HAP-1 (cell line): ENCODE data around the gene GREB1L.

ENCODE experiments used
- DNase-seq, 2 experiments: peaks; one replicate each; pipeline ENCODE4 v3.0.0-alpha.2; 2016 to 2020; ENCODE audit warnings: low spot score in 2 of 2
- H3K27me3 ChIP-seq: fragments of 250-450 bp; sonication (Bioruptor Pico); 2 replicates; pipeline ENCODE4 v1.5.1; 2020; ENCODE audit warnings: low read depth, mild to moderate bottlenecking, moderate library complexity
- H3K36me3 ChIP-seq: fragments of 250-450 bp; sonication (Bioruptor Pico); replicated peaks from 2 replicates; pipeline ENCODE4 v1.5.1; 2020; ENCODE audit warnings: mild to moderate bottlenecking
- H3K4me1 ChIP-seq: fragments of 250-450 bp; sonication (Bioruptor Pico); 2 replicates; pipeline ENCODE4 v1.5.1; 2020; ENCODE audit warnings: mild to moderate bottlenecking
- H3K4me3 ChIP-seq: fragments of 250-450 bp; sonication (Bioruptor Pico); 2 replicates; pipeline ENCODE4 v1.5.1; 2020; ENCODE audit warnings: mild to moderate bottlenecking, moderate library complexity
- H3K9me3 ChIP-seq: fragments of 250-450 bp; sonication (Bioruptor Pico); 2 replicates; pipeline ENCODE4 v1.5.1; 2020; ENCODE audit warnings: mild to moderate bottlenecking, moderate library complexity
- in situ Hi-C: fragments of 300-500 bp; cut with MboI; formaldehyde crosslinking; loops from 3 replicates; pipeline ENCODE4 v1.14.3; 2020; ENCODE audit warnings: low sequenced_read_pairs, inconsistent platforms, mixed read lengths

Gene GREB1L

DNA sequence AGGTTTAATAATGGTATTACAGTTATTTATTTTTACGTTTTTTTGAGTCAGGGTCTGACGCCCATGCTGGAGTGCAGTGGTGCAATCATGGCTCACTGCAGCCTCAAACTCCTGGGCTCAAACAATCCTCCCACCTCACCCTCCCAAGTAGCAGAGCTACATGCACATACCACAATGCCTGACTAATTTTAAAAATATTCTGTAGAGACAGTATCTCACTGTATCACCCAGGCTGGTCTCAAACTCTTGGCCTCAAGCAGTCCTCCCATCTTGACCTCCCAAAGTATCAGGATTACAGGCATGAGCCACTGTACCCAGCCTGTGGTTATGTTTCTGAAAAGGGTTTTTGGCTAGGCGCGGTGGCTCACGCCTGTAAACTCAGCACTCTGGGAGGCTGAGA lies 237.7 kb downstream of the GREB1L start:
- no peak for DNase-seq
- Histone ChIP-seq H3K4me1 (peaks cover 12% of the 10 kb centered on the region), H3K27me3 (no peaks in the 10 kb centered on the region), H3K4me3 (no peak overlapping the region), H3K9me3 (no peaks in the 10 kb centered on the region), H3K36me3 (no peaks in the 10 kb centered on the region; the same call in 1 of the 2 replicates)
- in situ Hi-C loops: no loop called here

DNA sequence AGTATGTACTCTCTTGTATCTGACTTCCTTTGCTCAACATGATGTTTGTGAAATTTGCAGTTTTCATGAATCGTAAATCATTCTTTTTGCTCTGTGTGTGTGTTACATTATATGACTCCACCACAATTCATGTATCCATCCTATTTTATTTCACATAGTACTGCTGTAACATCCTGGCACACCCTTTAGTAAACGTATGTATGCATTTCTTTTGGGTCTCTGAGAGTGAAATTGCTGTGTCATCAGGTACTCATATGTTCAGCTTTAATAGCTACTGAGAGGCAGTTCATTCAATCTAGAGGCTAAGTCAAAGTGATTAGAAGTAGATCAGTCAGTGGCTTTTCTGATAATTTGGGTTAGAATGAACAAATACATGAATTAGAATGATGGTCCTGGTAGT lies 239.7 kb downstream of the GREB1L start:
- H3K4me3 ChIP-seq: no peak overlapping the region
- H3K27me3 ChIP-seq: no peaks in the 10 kb centered on the region
- peaks cover 13% of the 10 kb centered on the region for H3K4me1 ChIP-seq
- H3K36me3 ChIP-seq: no peaks in the 10 kb centered on the region; the same call in 1 of the 2 replicates
- no peaks in the 10 kb centered on the region for H3K9me3 ChIP-seq
- DNase-seq: no peak
- in situ Hi-C loops: no loop called here

DNA sequence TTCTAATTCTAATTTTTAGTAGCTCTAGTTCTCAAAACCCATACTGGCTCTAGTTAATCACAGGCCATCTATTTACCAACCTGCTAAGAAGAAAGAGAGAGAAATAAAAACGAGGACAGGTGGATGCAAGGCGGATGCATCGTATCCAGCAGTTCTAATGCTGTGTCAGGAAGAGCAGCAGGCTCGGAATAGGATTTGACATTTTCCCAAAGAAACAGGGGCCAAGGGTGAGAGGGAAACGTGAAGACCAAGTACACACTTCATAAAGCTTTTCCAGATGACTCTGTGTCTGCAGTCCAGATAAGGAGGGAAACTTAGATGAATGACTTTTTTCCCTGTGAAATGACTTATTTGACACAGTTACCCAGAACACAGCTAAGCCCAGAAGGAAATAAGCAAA lies 241.0 kb downstream of the GREB1L start:
- Histone ChIP-seq H3K9me3 (no peaks in the 10 kb centered on the region), H3K4me1 (peaks cover 13% of the 10 kb centered on the region), H3K4me3 (no peak overlapping the region), H3K27me3 (no peaks in the 10 kb centered on the region), H3K36me3 (no peaks in the 10 kb centered on the region; the same call in 1 of the 2 replicates)
- DNase-seq: no peak
- in situ Hi-C loops: no loop called here

DNA sequence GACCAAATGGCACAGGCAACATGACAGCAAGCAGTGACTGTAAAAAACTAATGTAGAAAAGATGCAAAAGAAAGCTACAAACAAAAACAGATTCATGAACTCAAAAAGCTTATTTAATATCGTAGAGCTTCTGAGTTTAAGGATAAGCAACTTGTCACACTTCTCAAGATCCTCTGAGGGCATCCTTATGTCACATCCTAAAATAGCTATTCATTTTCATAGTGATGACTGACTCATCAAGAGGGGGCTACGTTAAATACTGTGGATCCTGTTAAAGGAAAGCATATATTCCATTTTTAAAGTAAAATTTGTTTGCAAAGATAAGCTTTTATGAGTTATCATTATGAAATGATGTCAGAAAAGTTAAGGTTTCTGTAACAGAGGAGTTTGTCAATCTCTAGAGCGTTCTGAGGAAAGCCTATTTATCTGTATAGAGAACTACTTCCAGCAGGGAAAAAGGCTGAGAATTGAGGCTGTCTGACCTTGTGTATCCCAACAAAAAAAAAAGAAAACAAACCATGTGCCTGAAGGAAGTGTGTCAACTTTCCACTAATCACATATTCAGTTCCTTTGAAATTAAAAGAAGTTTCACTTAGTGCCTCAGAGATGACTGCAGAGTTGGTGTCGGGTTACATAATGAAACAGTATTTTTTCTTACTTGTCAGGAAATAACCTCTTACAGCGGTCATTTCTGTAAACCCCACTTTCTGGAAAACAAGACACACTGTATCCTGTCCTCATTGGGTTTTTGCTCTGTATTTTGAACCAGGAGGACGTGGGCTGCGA lies 243.0 kb downstream of the GREB1L start:
- H3K4me3 ChIP-seq: no peak overlapping the region
- no peaks in the 10 kb centered on the region; the same call in 1 of the 2 replicates for H3K36me3 ChIP-seq
- no peaks in the 10 kb centered on the region for H3K27me3 ChIP-seq
- H3K4me1 ChIP-seq: peaks cover 13% of the 10 kb centered on the region
- peak in 1 of 2 experiments; percentile 33 for DNase-seq
- in situ Hi-C loops: no loop called here
- H3K9me3 ChIP-seq: no peaks in the 10 kb centered on the region

- DNase-seq: no peak
- H3K4me3 ChIP-seq: no peak overlapping the region
- no peaks in the 10 kb centered on the region for H3K9me3 ChIP-seq
- in situ Hi-C loops: no loop called here
- peaks cover 13% of the 10 kb centered on the region for H3K4me1 ChIP-seq
- H3K36me3 ChIP-seq: no peaks in the 10 kb centered on the region; the same call in 1 of the 2 replicates
- no peaks in the 10 kb centered on the region for H3K27me3 ChIP-seq
These were observed 244.9 kb downstream of the GREB1L start for GRCh38 chr18:21486905-21487437.

- Histone ChIP-seq H3K9me3 (no peaks in the 10 kb centered on the region), H3K4me3 (no peak overlapping the region), H3K27me3 (no peaks in the 10 kb centered on the region), H3K4me1 (peaks cover 11% of the 10 kb centered on the region), H3K36me3 (no peaks in the 10 kb centered on the region)
- DNase-seq: peak; percentile 35 to 70
- in situ Hi-C loops: no loop called here
These were observed 247.2 kb downstream of the GREB1L start for GRCh38 chr18:21489119-21489750.

GRCh38 chr18:21489919-21490495 lies 248.0 kb downstream of the GREB1L start:
- Histone ChIP-seq H3K4me1 (peaks cover 4% of the 10 kb centered on the region), H3K27me3 (no peaks in the 10 kb centered on the region), H3K9me3 (no peaks in the 10 kb centered on the region), H3K36me3 (no peaks in the 10 kb centered on the region), H3K4me3 (no peak overlapping the region)
- in situ Hi-C loops: no loop called here
- DNase-seq: no peak

- Histone ChIP-seq H3K4me1 (no peaks in the 10 kb centered on the region), H3K27me3 (no peaks in the 10 kb centered on the region), H3K9me3 (no peaks in the 10 kb centered on the region), H3K36me3 (no peaks in the 10 kb centered on the region), H3K4me3 (no peak overlapping the region)
- in situ Hi-C loops: no loop called here
- DNase-seq: no peak
These were observed 248.7 kb downstream of the GREB1L start for GRCh38 chr18:21490748-21491147.

DNA sequence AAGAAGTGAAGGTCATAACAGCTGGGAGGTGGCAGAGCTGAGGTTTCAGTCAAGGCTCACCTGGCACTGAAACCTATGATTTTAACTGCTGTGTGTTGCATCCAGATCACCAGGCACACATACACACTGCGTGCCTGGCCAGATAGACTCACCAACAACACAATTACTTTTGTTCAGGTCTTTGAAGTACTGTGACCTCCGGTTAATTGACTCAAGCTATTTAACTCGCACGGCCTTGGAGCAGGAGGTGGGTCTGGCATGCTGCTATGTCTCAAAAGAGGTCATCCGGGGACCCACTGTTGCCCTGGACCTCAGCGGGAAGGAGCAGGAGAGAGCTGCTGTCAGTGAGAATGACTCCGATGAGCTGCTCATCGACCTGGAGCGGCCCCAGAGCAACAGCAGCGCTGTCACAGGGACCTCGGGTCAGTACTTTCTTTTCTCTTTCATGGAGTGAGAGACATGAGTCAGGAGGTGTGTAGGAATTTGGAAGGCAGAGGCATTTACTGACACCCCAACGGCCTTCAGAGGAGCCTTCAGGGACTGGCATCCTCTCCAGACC lies 254.3 kb downstream of the GREB1L start:
- in situ Hi-C loops: no loop called here
- no peaks in the 10 kb centered on the region for H3K4me1 ChIP-seq
- H3K27me3 ChIP-seq: no peaks in the 10 kb centered on the region
- no peak for DNase-seq
- H3K9me3 ChIP-seq: no peaks in the 10 kb centered on the region
- H3K4me3 ChIP-seq: no peak overlapping the region
- peaks cover 3% of the 10 kb centered on the region; the same call in 1 of the 2 replicates for H3K36me3 ChIP-seq

DNA sequence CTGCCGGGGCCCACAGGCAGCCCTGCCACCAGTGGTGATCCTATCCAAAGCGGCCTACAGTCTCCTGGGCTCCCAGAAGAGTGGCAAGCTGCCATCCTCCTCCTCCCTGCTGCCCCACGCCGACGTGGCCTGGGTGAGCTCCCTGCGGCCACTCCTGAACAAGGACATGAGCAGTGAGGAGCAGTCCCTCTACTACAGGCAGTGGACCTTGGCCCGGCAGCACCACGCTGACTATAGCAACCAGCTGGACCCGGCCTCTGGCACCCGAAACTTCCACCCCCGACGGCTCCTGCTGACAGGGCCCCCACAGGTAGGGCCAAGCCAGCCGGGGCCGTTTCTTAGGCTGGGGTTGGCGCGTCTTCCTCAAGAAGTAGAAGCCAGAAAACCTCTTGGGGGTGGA lies 258.0 kb downstream of the GREB1L start:
- H3K4me3 ChIP-seq: no peak overlapping the region
- no peaks in the 10 kb centered on the region for H3K27me3 ChIP-seq
- H3K9me3 ChIP-seq: no peaks in the 10 kb centered on the region
- H3K4me1 ChIP-seq: no peaks in the 10 kb centered on the region
- peaks cover 6% of the 10 kb centered on the region; the same call in 1 of the 2 replicates for H3K36me3 ChIP-seq
- no peak for DNase-seq
- in situ Hi-C loops: loop anchor here (25.0 kb wide), 1 partner anchor 112 kb away; the partner anchor contains the start of genes ESCO1 and SNRPD1

DNA sequence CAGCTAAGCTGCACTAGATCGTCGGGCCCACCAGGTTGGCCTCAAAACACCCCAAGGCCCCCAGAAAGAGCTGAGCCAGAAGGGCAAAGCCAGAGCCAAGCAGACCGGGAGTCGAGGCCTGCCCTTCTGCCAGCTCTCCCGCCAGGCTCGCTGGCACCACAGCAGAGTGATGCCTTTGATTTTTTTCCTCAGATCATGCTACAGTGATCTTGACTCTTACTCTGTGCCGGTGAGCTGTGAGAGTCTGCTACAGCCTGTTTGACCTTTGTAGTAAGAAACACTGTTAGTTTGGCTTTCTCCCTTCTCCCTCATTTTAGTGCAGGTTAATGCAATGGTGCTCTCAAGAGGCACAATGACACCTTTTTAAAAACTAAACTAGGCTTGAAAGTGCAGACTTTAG lies 260.6 kb downstream of the GREB1L start:
- no peak for DNase-seq
- H3K27me3 ChIP-seq: no peaks in the 10 kb centered on the region
- no peaks in the 10 kb centered on the region for H3K9me3 ChIP-seq
- H3K4me1 ChIP-seq: no peaks in the 10 kb centered on the region
- peaks cover 3% of the 10 kb centered on the region; the same call in 1 of the 2 replicates for H3K36me3 ChIP-seq
- in situ Hi-C loops: loop anchor here (25.0 kb wide), 1 partner anchor 110 kb away; the partner anchor contains the start of genes ESCO1 and SNRPD1
- no peak overlapping the region for H3K4me3 ChIP-seq

DNA sequence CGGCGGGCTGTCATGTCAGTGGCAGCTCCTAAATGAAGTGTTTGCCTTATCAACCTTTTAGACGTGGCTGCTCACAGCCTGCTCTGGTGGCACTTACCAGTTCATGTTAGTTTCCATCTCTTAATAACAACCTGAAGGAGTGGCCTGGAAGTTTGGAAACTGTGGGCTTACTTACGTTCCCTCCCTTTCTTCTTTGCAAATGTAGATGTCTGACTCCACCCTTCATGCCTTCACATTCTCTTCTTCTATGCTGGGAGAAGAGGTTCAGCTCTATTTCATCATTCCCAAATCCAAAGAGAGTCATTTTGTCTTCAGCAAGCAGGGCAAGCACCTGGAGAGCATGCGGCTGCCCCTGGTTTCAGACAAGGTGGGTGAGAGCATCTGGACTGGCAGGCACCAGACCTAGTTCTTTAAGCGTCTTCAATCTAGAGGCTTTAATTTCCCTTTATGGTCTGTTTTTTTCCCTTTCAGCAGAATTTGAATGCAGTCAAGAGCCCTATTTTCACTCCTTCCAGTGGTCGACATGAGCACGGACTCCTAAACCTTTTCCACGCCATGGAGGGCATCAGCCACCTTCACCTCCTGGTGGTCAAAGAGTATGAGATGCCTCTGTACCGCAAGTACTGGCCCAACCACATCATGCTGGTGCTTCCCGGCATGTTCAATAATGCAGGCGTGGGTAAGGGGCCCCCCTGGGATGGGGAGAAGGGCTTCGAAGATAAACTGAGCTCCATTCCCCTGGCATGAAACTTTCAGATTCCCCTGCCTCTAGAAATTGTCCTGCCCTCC lies 266.1 kb downstream of the GREB1L start:
- no peaks in the 10 kb centered on the region for H3K27me3 ChIP-seq
- no peaks in the 10 kb centered on the region for H3K9me3 ChIP-seq
- no peak for DNase-seq
- in situ Hi-C loops: loop anchor here (25.0 kb wide), 1 partner anchor 104 kb away; the partner anchor contains the start of genes ESCO1 and SNRPD1
- peaks cover 9% of the 10 kb centered on the region for H3K36me3 ChIP-seq
- H3K4me3 ChIP-seq: no peak overlapping the region
- no peaks in the 10 kb centered on the region for H3K4me1 ChIP-seq

- Histone ChIP-seq H3K36me3 (peaks cover 18% of the 10 kb centered on the region), H3K4me3 (no peak overlapping the region), H3K27me3 (no peaks in the 10 kb centered on the region), H3K9me3 (no peaks in the 10 kb centered on the region), H3K4me1 (no peaks in the 10 kb centered on the region)
- in situ Hi-C loops: loop anchor here (25.0 kb wide), 1 partner anchor 103 kb away; the partner anchor contains the start of genes ESCO1 and SNRPD1
- no peak for DNase-seq
These were observed 267.0 kb downstream of the GREB1L start for GRCh38 chr18:21509062-21509461.
